ENCODE data around the gene YPEL4.

The YPEL4 gene

DNA sequence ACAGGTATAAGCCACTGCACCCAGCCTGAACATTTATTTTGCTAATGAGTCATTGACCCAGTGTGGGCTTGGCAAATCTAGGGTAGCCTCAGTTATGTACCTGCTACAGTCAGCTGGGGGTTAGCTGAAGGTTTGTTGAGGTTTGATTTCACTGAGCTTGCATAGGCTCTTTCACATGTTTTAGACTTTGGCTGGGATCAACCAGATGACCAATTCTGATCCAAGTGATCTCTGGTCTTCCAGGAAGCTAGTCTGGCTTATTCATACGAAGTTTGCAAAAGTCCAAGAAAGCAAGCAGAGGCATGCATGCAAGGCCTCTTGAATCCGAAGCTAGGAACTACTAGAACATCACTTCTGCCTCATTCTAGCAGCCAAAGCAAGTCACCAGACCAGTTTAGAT lies 31.3 kb downstream of the YPEL4 start:
- no peak for TF ChIP-seq FOXM1 (IDR thresholded peaks at IDR 0.05; ENCODE audit: borderline replicate concordance, low read depth)
- TF ChIP-seq EP300 (IDR thresholded peaks at IDR 0.05; ENCODE audit: borderline replicate concordance), result no peak
- no peak for TF ChIP-seq TCF12 (IDR thresholded peaks at IDR 0.05; ENCODE audit: low read depth)
- no peak for TF ChIP-seq CEBPB (IDR thresholded peaks at IDR 0.05)
- TF ChIP-seq CREB1 (IDR thresholded peaks at IDR 0.05; ENCODE audit: low read depth), result no peak
- no peak for TF ChIP-seq TAF1 (IDR thresholded peaks at IDR 0.05; ENCODE audit: low read depth)
- TF ChIP-seq NFIC (IDR thresholded peaks at IDR 0.05), result no peak
- no peak for TF ChIP-seq YY1 (IDR thresholded peaks at IDR 0.05; ENCODE audit: low read depth)
- no peak for TF ChIP-seq ZBTB7A (IDR thresholded peaks at IDR 0.05; ENCODE audit: low read depth)
- no peak for TF ChIP-seq MAX (IDR thresholded peaks at IDR 0.05)

GRCh38 chr11:57616595-57616994 lies 33.1 kb downstream of the YPEL4 start:
- TF ChIP-seq FOXM1 (IDR thresholded peaks at IDR 0.05; ENCODE audit: borderline replicate concordance, low read depth), result no peak
- TF ChIP-seq MAX (IDR thresholded peaks at IDR 0.05), result no peak
- no peak for TF ChIP-seq RAD21 (IDR thresholded peaks at IDR 0.05; ENCODE audit: low read depth)
- no peak for TF ChIP-seq EP300 (IDR thresholded peaks at IDR 0.05; ENCODE audit: borderline replicate concordance)
- no peak for TF ChIP-seq TEAD4 (IDR thresholded peaks at IDR 0.05)
- TF ChIP-seq TCF12 (IDR thresholded peaks at IDR 0.05; ENCODE audit: low read depth), result no peak
- no peak for TF ChIP-seq CEBPB (IDR thresholded peaks at IDR 0.05)
- no peak for TF ChIP-seq USF1 (IDR thresholded peaks at IDR 0.05)
- no peak for TF ChIP-seq NFIC (IDR thresholded peaks at IDR 0.05)
- no peak for TF ChIP-seq EGR1 (IDR thresholded peaks at IDR 0.05)
- TF ChIP-seq ZBTB7A (IDR thresholded peaks at IDR 0.05; ENCODE audit: low read depth), result no peak
- TF ChIP-seq YY1 (IDR thresholded peaks at IDR 0.05; ENCODE audit: low read depth), result no peak
- TF ChIP-seq CREB1 (IDR thresholded peaks at IDR 0.05; ENCODE audit: low read depth), result no peak
- TF ChIP-seq, protein P1, sequence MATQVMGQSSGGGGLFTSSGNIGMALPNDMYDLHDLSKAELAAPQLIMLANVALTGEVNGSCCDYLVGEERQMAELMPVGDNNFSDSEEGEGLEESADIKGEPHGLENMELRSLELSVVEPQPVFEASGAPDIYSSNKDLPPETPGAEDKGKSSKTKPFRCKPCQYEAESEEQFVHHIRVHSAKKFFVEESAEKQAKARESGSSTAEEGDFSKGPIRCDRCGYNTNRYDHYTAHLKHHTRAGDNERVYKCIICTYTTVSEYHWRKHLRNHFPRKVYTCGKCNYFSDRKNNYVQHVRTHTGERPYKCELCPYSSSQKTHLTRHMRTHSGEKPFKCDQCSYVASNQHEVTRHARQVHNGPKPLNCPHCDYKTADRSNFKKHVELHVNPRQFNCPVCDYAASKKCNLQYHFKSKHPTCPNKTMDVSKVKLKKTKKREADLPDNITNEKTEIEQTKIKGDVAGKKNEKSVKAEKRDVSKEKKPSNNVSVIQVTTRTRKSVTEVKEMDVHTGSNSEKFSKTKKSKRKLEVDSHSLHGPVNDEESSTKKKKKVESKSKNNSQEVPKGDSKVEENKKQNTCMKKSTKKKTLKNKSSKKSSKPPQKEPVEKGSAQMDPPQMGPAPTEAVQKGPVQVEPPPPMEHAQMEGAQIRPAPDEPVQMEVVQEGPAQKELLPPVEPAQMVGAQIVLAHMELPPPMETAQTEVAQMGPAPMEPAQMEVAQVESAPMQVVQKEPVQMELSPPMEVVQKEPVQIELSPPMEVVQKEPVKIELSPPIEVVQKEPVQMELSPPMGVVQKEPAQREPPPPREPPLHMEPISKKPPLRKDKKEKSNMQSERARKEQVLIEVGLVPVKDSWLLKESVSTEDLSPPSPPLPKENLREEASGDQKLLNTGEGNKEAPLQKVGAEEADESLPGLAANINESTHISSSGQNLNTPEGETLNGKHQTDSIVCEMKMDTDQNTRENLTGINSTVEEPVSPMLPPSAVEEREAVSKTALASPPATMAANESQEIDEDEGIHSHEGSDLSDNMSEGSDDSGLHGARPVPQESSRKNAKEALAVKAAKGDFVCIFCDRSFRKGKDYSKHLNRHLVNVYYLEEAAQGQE (IDR thresholded peaks at IDR 0.05; ENCODE audit: low read depth), result no peak
- TF ChIP-seq TAF1 (IDR thresholded peaks at IDR 0.05; ENCODE audit: low read depth), result no peak

- no peak for TF ChIP-seq CEBPB (IDR thresholded peaks at IDR 0.05)
- TF ChIP-seq FOXM1 (IDR thresholded peaks at IDR 0.05; ENCODE audit: borderline replicate concordance, low read depth), result no peak
- TF ChIP-seq TAF1 (IDR thresholded peaks at IDR 0.05; ENCODE audit: low read depth), result no peak
- no peak for TF ChIP-seq NFIC (IDR thresholded peaks at IDR 0.05)
- TF ChIP-seq CREB1 (IDR thresholded peaks at IDR 0.05; ENCODE audit: low read depth), result no peak
- TF ChIP-seq EGR1 (IDR thresholded peaks at IDR 0.05), result no peak
- no peak for TF ChIP-seq EP300 (IDR thresholded peaks at IDR 0.05; ENCODE audit: borderline replicate concordance)
- TF ChIP-seq ZBTB7A (IDR thresholded peaks at IDR 0.05; ENCODE audit: low read depth), result no peak
- no peak for TF ChIP-seq TEAD4 (IDR thresholded peaks at IDR 0.05)
- no peak for TF ChIP-seq TCF12 (IDR thresholded peaks at IDR 0.05; ENCODE audit: low read depth)
Measured at GRCh38 chr11:57615308-57615707, 34.4 kb downstream of the YPEL4 start.

DNA sequence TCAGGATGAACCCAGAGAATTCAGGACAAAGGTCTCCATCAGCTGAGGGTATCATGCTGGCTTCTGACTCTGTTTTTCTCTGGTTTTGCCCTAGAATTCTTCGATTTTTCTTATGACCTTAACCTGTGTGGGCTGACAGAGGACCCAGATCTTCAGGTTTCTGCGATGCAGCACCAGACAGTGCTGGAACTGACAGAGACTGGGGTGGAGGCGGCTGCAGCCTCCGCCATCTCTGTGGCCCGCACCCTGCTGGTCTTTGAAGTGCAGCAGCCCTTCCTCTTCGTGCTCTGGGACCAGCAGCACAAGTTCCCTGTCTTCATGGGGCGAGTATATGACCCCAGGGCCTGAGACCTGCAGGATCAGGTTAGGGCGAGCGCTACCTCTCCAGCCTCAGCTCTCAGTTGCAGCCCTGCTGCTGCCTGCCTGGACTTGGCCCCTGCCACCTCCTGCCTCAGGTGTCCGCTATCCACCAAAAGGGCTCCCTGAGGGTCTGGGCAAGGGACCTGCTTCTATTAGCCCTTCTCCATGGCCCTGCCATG lies 35.4 kb downstream of the YPEL4 start:
- TF ChIP-seq, protein P1 (IDR thresholded peaks at IDR 0.05; ENCODE audit: low read depth), result no peak
- no peak for TF ChIP-seq TEAD4 (IDR thresholded peaks at IDR 0.05)
- TF ChIP-seq TAF1 (IDR thresholded peaks at IDR 0.05; ENCODE audit: low read depth), result no peak
- TF ChIP-seq CREB1 (IDR thresholded peaks at IDR 0.05; ENCODE audit: low read depth), result no peak
- TF ChIP-seq YY1 (IDR thresholded peaks at IDR 0.05; ENCODE audit: low read depth), result no peak
- TF ChIP-seq MAX (IDR thresholded peaks at IDR 0.05), result no peak
- no peak for TF ChIP-seq EP300 (IDR thresholded peaks at IDR 0.05; ENCODE audit: borderline replicate concordance)
- TF ChIP-seq FOXM1 (IDR thresholded peaks at IDR 0.05; ENCODE audit: borderline replicate concordance, low read depth), result no peak
- TF ChIP-seq ZBTB7A (IDR thresholded peaks at IDR 0.05; ENCODE audit: low read depth), result no peak
- no peak for TF ChIP-seq CEBPB (IDR thresholded peaks at IDR 0.05)
- TF ChIP-seq TCF12 (IDR thresholded peaks at IDR 0.05; ENCODE audit: low read depth), result no peak
- no peak for TF ChIP-seq NFIC (IDR thresholded peaks at IDR 0.05)

GRCh38 chr11:57610170-57610569 lies 39.5 kb downstream of the YPEL4 start:
- TF ChIP-seq, protein P1 (IDR thresholded peaks at IDR 0.05; ENCODE audit: low read depth), result no peak
- TF ChIP-seq FOXM1 (IDR thresholded peaks at IDR 0.05; ENCODE audit: borderline replicate concordance, low read depth), result no peak
- TF ChIP-seq MAX (IDR thresholded peaks at IDR 0.05), result no peak
- no peak for TF ChIP-seq TCF12 (IDR thresholded peaks at IDR 0.05; ENCODE audit: low read depth)
